Fibroblast of villous mesenchyme (primary cell): Measurements from ENCODE around the gene PA2G4. TPM values are rescaled to one million over a fixed set of nuclear protein-coding genes. Genes with fewer than 3 reads are reported as not detected.

Experiments
- DNase-seq: peaks from one replicate; pipeline ENCODE4 v3.0.0-alpha.2; 2010; ENCODE audit warnings: low read depth
- H3K4me3 ChIP-seq: 2 replicates; pipeline ENCODE4 v1.5.1; 2011; ENCODE audit warnings: low read depth, mild to moderate bottlenecking, low read length
- total RNA-seq: library from RNA; depleted of rRNA; stranded (reverse); fragments of >200 nt; gene quantifications from 2 replicates; pipeline ENCODE4 v1.2.3, GENCODE V29; 2012
- TF ChIP-seq, protein P1 (sequence below): IDR thresholded peaks from 2 replicates; pipeline ENCODE4 v1.5.1; 2012; ENCODE audit warnings: low read depth, mild to moderate bottlenecking, low read length; ENCODE audit not compliant: insufficient read depth

The PA2G4 gene
- total RNA-seq, 1 donor = 158 TPM

GRCh38 chr12:56145217-56145616 lies 40.9 kb downstream of the PA2G4 start:
- TF ChIP-seq, protein P1, sequence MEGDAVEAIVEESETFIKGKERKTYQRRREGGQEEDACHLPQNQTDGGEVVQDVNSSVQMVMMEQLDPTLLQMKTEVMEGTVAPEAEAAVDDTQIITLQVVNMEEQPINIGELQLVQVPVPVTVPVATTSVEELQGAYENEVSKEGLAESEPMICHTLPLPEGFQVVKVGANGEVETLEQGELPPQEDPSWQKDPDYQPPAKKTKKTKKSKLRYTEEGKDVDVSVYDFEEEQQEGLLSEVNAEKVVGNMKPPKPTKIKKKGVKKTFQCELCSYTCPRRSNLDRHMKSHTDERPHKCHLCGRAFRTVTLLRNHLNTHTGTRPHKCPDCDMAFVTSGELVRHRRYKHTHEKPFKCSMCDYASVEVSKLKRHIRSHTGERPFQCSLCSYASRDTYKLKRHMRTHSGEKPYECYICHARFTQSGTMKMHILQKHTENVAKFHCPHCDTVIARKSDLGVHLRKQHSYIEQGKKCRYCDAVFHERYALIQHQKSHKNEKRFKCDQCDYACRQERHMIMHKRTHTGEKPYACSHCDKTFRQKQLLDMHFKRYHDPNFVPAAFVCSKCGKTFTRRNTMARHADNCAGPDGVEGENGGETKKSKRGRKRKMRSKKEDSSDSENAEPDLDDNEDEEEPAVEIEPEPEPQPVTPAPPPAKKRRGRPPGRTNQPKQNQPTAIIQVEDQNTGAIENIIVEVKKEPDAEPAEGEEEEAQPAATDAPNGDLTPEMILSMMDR = no peak
- DNase-seq = no peak
- H3K4me3 ChIP-seq = no peak overlapping the region

- TF ChIP-seq, protein P1 = no peak
- peak; percentile 36 for DNase-seq
Observed at GRCh38 chr12:56146492-56147460, 42.4 kb downstream of the PA2G4 start.

DNA sequence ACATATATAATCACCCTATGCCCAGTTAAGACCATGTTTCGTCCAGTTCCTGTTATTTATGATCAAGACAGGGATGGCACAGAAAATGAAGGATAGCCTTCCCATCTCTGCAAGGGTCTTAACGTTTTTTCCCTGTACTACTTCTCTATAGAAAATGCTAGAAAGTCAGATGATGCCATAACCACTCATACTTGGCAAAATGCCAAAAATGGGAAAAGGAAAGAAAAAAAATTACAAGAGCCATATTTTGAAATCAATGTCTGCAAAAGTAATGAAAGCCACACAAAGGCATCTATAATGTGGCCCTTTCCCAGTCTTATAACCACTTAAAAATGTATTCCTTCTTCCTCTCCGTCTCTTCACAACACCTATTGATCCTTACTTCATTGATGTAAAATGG lies 46.2 kb downstream of the PA2G4 start:
- TF ChIP-seq, protein P1 = no peak
- DNase-seq = peak; percentile 47
- H3K4me3 ChIP-seq = no peak overlapping the region

More at GRCh38 chr12:56146492-56147460, 42.4 kb downstream of the PA2G4 start:
- H3K4me3 ChIP-seq = no peak overlapping the region

GRCh38 chr12:56151672-56152131 lies 47.3 kb downstream of the PA2G4 start:
- TF ChIP-seq, protein P1 = peak; percentile 48
- no peak for DNase-seq
- peak overlapping the region; percentile 80 for H3K4me3 ChIP-seq

- H3K4me3 ChIP-seq = peak within 1 kb of the TSS; percentile 80
- TF ChIP-seq, protein P1 = no peak
- peak; percentile 91 for DNase-seq
Observed at GRCh38 chr12:56152132-56152755, 47.9 kb downstream of the PA2G4 start, which contains the start of gene MYL6B. Gene MYL6B (plus strand): TSS chr12:56152587. CDS start chr12:56153919, 1,332 bp downstream.

GRCh38 chr12:56152756-56153677 lies 48.7 kb downstream of the PA2G4 start:
- no peak for DNase-seq
- TF ChIP-seq, protein P1 = no peak
- peak overlapping the region; percentile 80 for H3K4me3 ChIP-seq
